CD4-positive, alpha-beta memory T cell (primary cell): Measurements from ENCODE around the gene TNFRSF1B. TPM values are rescaled to one million over a fixed set of nuclear protein-coding genes. Genes with fewer than 3 reads are reported as not detected.

Experiments
- CTCF ChIA-PET: fragments of 350-600 bp; sonication (Branson Sonifier 250); formaldehyde crosslinking; loops from one replicate; lab custom pipeline; 2021; ENCODE audit warnings: inconsistent platforms; ENCODE audit not compliant: partially characterized antibody; lab: Charles Lee
- POLR2A ChIA-PET: fragments of 350-600 bp; sonication (Branson Sonifier 250); formaldehyde crosslinking; loops from one replicate; lab custom pipeline; 2021; ENCODE audit not compliant: partially characterized antibody; lab: Charles Lee
- DNase-seq, 5 donors: peaks; one replicate each; pipeline versions ENCODE4 v3.0.0 to v3.0.0-alpha.2; 2020 to 2022; ENCODE audit warnings: mixed read lengths in 1 of 5
- H3K27ac ChIP-seq: one replicate; pipeline ENCODE4 v1.7.0; 2013; ENCODE audit warnings: low read depth, low read length
- H3K27me3 ChIP-seq: 2 replicates; pipeline ENCODE4 v1.7.0; 2013; ENCODE audit warnings: mild to moderate bottlenecking, low read length, moderate library complexity; ENCODE audit not compliant: insufficient read depth
- H3K36me3 ChIP-seq: 2 replicates; pipeline ENCODE4 v1.7.0; 2013; ENCODE audit warnings: mild to moderate bottlenecking, low read length, moderate library complexity; ENCODE audit not compliant: insufficient read depth
- H3K4me1 ChIP-seq: 2 replicates; pipeline ENCODE4 v1.7.0; 2013; ENCODE audit warnings: mild to moderate bottlenecking, low read length, moderate library complexity; ENCODE audit not compliant: insufficient read depth
- H3K4me3 ChIP-seq, 2 donors: one replicate each; pipeline ENCODE4 v1.7.0; 2013; ENCODE audit warnings: low read length in 2 of 2, mild to moderate bottlenecking in 1 of 2
- H3K9me3 ChIP-seq, 2 donors: one replicate each; pipeline ENCODE4 v1.7.0; 2013; ENCODE audit warnings: low read length in 2 of 2, control low read depth in 1 of 2; ENCODE audit not compliant: control insufficient read depth in 1 of 2
- H3K27ac Mint-ChIP-seq, 7 donors: one replicate each; pipeline ENCODE4 v1.8.0; 2020 to 2021; ENCODE audit warnings: mixed read lengths in 7 of 7, mild to moderate bottlenecking in 6 of 7, inconsistent platforms in 3 of 7, moderate library complexity in 3 of 7
- H3K27me3 Mint-ChIP-seq, 2 donors: one replicate each; pipeline ENCODE4 v1.8.0; 2020 to 2021; ENCODE audit warnings: mixed read lengths in 2 of 2
- H3K36me3 Mint-ChIP-seq, 2 donors: one replicate each; pipeline ENCODE4 v1.8.0; 2020 to 2021; ENCODE audit warnings: mixed read lengths in 2 of 2, inconsistent platforms in 1 of 2, mild to moderate bottlenecking in 1 of 2
- H3K4me1 Mint-ChIP-seq, 4 donors: one replicate each; pipeline ENCODE4 v1.8.0; 2020 to 2021; ENCODE audit warnings: mixed read lengths in 4 of 4, mild to moderate bottlenecking in 1 of 4
- H3K4me3 Mint-ChIP-seq, 8 donors: one replicate each; pipeline ENCODE4 v1.8.0; 2020 to 2021; ENCODE audit warnings: mixed read lengths in 8 of 8, mild to moderate bottlenecking in 7 of 8, moderate library complexity in 6 of 8, inconsistent platforms in 3 of 8
- H3K9me3 Mint-ChIP-seq, 8 donors: one replicate each; pipeline ENCODE4 v1.8.0; 2020 to 2021; ENCODE audit warnings: mixed read lengths in 8 of 8, mild to moderate bottlenecking in 5 of 8, inconsistent platforms in 3 of 8, moderate library complexity in 1 of 8
- intact Hi-C: fragments of 100-400 bp; cut with micrococcal nuclease; formaldehyde crosslinking; loops from one replicate; pipeline ENCODE4 v1.15.1; 2023
- polyA plus RNA-seq, 2 donors: library from polyadenylated mRNA; unstranded; fragments of 300-500 nt; fragmentation: Illumina TruSeq; gene quantifications; one replicate each; pipeline ENCODE4 v1.2.3, GENCODE V29; 2021
- total RNA-seq, 2 experiments: library from RNA; stranded (reverse); gene quantifications; one replicate each; pipeline ENCODE4 v1.2.3, GENCODE V29; 2021

Gene TNFRSF1B
- total RNA-seq (100 to 1,000 TPM; 111 TPM), polyA plus RNA-seq (100 to 1,000 TPM; 150 to 201 TPM)

DNA sequence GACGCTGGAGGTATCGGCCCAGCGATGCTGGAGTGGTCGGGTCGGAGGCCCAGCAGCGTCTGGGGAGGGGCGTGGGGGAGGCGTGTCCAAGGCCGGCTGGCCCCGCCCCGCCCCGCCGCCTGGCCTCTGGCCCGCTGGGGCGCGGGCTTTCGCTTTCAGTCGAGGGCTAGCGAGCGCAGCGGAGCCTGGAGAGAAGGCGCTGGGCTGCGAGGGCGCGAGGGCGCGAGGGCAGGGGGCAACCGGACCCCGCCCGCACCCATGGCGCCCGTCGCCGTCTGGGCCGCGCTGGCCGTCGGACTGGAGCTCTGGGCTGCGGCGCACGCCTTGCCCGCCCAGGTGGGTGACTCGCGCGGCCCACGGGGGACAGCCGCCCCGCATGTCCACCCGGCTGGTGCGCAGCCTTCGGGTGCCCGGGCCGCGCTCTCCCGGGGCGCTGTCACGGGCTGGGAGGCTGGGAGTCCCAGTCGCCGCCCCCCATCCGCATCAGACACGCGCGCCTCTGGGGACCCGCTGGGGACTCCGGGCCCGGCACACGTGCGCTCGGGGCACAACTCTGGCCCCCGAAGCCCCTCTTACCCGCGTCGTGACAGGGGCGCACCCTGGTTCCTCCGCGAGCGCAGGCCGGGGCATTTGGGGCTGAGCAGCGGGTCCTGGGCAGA is at the start of gene TNFRSF1B:
Gene TNFRSF1B, plus strand, starts transcription at position 158 of the 659 bp plus-strand sequence. Its CDS starts 101 bp downstream, at position 259.
- Mint-ChIP-seq H3K4me1 (peaks cover 43 to 81% (median 65%) of the 10 kb centered on the region in 4 donors), H3K4me3 (peak within 1 kb of the TSS; percentile 100), H3K27me3 (no peaks in the 10 kb centered on the region), H3K9me3 (no peaks in the 10 kb centered on the region), H3K36me3 (peaks cover 17 to 35% of the 10 kb centered on the region in 2 donors), H3K27ac (peak within 1 kb of the TSS; percentile 99 to 100 (median 99))
- Histone ChIP-seq H3K9me3 (no peaks in the 10 kb centered on the region), H3K27me3 (no peaks in the 10 kb centered on the region), H3K4me1 (peaks cover 85% of the 10 kb centered on the region), H3K36me3 (no peaks in the 10 kb centered on the region), H3K27ac (peak within 1 kb of the TSS; percentile 88), H3K4me3 (peak within 1 kb of the TSS; percentile 85 to 93)
- ChIA-PET POLR2A (interaction anchor here (1.2 to 50.6 kb wide), 5 partner anchors 11 to 259 kb away, joined by 4 to 1713 read pairs (median 33); no protein-coding TSS in a partner anchor), CTCF (interaction anchor here (1.0 to 3.5 kb wide), 6 partner anchors 10 to 42 kb away, joined by 3 to 25 read pairs (median 4); no protein-coding TSS in a partner anchor)
- DNase-seq: peak; percentile 57 to 75 (median 63)
- intact Hi-C loops: loop anchor here (1.0 kb wide), 2 partner anchors 11 to 17 kb away; no protein-coding TSS in a partner anchor

DNA sequence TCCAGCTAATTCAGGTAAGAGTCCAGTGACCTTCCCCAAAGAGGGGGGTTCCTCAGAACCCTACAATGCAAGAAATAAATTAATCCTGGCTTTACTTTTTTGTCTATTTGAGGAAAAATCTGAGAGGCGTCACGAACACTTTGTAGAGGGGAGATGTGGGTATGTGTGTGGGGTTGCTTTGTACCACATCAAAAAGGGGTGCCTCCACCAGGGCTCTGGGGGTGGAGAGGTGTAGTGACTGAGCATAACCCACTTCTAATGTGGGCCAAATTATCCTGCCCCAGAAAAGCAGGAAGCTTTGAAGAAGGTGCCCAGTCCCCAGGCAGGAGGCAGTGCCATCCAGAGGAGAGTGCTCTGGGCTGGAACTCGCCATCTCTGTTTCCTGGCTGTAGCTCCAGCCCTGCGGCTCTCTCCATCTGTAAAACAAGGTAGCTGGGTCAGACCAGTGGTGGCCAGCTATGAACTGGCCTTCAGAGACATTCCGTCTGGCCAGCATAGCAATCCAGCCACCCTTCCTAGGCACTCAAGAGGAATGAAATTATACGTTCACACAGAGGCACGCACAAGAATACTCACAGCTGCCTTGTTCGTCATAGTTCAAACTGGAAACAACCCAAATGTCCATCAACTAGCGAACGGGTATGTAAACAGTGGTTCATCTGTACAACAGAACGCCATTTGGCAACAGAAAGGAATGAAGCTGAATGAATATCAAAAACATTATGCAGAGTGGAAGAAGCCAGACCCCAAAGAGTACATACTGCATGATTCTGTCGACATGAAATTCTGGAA is 45.4 kb upstream of the TNFRSF1B start:
- no peaks in the 10 kb centered on the region for H3K36me3 ChIP-seq
- Mint-ChIP-seq H3K9me3 (peaks cover 0 to 2% (median 0%) of the 10 kb centered on the region in 8 donors), H3K4me1 (peaks cover 23 to 46% (median 37%) of the 10 kb centered on the region in 4 donors), H3K4me3 (peak overlapping the region in 5 of 8 donors; percentile 29 to 52 (median 34)), H3K27ac (peak overlapping the region in 5 of 7 donors; percentile 17 to 67 (median 62)), H3K36me3 (no peaks in the 10 kb centered on the region), H3K27me3 (no peaks in the 10 kb centered on the region)
- DNase-seq: peak; percentile 33 to 50 (median 47)
- ChIA-PET CTCF (interaction anchor here (0.6 to 11.9 kb wide), 8 partner anchors 12 to 538 kb away, joined by 3 to 296 read pairs (median 49); no protein-coding TSS in a partner anchor), POLR2A (interaction anchor here (1.1 to 39.9 kb wide), 4 partner anchors 12 to 213 kb away, joined by 3 to 1713 read pairs (median 14); partner anchors contain the start of gene TNFRSF1B)
- no peaks in the 10 kb centered on the region for H3K9me3 ChIP-seq
- no peaks in the 10 kb centered on the region for H3K27me3 ChIP-seq
- peaks cover 30% of the 10 kb centered on the region for H3K4me1 ChIP-seq
- H3K4me3 ChIP-seq: no peak overlapping the region
- intact Hi-C loops: no loop called here
- no peak overlapping the region for H3K27ac ChIP-seq

DNA sequence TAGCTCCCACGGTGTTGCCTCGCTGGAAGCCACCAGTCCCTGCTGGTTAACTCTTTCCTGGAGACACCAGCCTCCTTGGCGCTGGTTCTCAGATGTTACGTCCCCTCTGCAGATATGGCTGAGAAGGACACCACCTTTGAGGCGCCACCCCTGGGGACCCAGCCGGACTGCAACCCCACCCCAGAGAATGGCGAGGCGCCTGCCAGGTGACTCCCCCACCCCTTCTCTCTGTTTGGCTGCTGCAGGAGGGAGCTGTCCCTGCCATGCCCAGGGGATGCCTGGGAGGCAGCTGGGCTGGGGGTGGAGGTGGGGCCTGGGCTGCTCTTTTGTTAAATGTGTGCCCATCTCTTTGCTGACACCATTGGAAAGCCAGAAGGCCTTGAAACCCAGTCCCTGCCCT is 43.6 kb upstream of the TNFRSF1B start:
- peaks cover 28 to 60% (median 44%) of the 10 kb centered on the region in 4 donors for H3K4me1 Mint-ChIP-seq
- H3K9me3 Mint-ChIP-seq: peaks cover 0 to 2% (median 0%) of the 10 kb centered on the region in 8 donors
- H3K27ac Mint-ChIP-seq: no peak overlapping the region

DNA sequence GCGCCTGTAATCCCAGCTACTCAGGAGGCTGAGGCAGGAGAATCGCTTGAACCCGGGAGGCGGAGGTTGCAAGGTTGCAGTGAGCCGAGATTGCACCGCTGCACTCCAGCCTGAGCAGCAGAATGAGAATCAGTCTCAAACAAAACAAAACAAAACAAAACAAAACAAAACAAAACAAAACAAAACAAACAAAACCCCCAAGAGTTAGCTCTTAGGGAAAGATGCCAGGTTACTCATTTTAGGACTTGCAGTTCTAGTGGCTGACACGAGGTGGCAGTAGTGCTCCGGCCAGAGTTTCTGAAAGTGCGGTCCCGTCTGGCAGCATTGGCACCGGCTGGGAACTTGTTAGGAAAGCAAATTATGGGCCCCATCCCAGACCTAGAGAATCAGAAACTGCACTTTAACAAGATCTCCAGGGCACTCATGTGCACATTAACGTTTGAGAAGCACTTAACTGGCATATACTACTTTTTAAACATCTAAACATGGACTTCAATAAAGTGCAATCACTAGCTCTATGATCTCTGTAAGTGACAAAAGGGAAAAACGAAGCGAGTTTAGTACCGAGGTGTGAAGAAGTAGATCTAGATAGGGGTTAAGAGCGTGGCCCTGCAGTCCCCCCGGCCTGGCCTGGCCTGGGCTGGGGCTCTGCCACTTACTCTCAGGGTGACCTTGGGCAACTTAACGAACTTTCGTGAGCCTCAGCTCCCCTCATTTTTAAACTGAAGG is 41.9 kb upstream of the TNFRSF1B start:
- peaks cover 25 to 61% (median 45%) of the 10 kb centered on the region in 4 donors for H3K4me1 Mint-ChIP-seq
- Histone ChIP-seq H3K4me1 (peaks cover 46% of the 10 kb centered on the region), H3K4me3 (no peak overlapping the region), H3K36me3 (no peaks in the 10 kb centered on the region), H3K27ac (no peak overlapping the region), H3K27me3 (no peaks in the 10 kb centered on the region), H3K9me3 (no peaks in the 10 kb centered on the region)
- peak; percentile 74 to 84 (median 76) for DNase-seq
- H3K36me3 Mint-ChIP-seq: no peaks in the 10 kb centered on the region
- peaks cover 0 to 2% (median 0%) of the 10 kb centered on the region in 8 donors for H3K9me3 Mint-ChIP-seq
- H3K4me3 Mint-ChIP-seq: peak overlapping the region in 7 of 8 donors; percentile 37 to 67 (median 59)
- intact Hi-C loops: loop anchor here (1.0 kb wide), 2 partner anchors 53 to 84 kb away; no protein-coding TSS in a partner anchor
- ChIA-PET POLR2A (interaction anchor here (0.6 to 39.9 kb wide), 10 partner anchors 8 to 290 kb away, joined by 3 to 1713 read pairs (median 4); partner anchors contain the start of genes TNFRSF1B and VPS13D), CTCF (interaction anchor here (0.7 to 11.9 kb wide), 41 partner anchors 8 to 534 kb away, joined by 3 to 296 read pairs (median 6); no protein-coding TSS in a partner anchor)
- H3K27me3 Mint-ChIP-seq: no peaks in the 10 kb centered on the region
- peak overlapping the region; percentile 27 to 93 (median 84) for H3K27ac Mint-ChIP-seq

More for the DNA sequence above, 43.6 kb upstream of the TNFRSF1B start:
- CTCF ChIA-PET: interaction anchor here (0.9 to 11.9 kb wide), 11 partner anchors 9 to 118 kb away, joined by 3 to 296 read pairs (median 24); no protein-coding TSS in a partner anchor
- Histone ChIP-seq H3K27ac (no peak overlapping the region), H3K9me3 (no peaks in the 10 kb centered on the region), H3K4me1 (peaks cover 44% of the 10 kb centered on the region), H3K4me3 (no peak overlapping the region), H3K36me3 (no peaks in the 10 kb centered on the region), H3K27me3 (no peaks in the 10 kb centered on the region)
- Mint-ChIP-seq H3K27me3 (no peaks in the 10 kb centered on the region), H3K4me3 (no peak overlapping the region), H3K36me3 (no peaks in the 10 kb centered on the region)
- intact Hi-C loops: no loop called here
- DNase-seq: no peak
- POLR2A ChIA-PET: interaction anchor here (3.8 to 39.9 kb wide), 2 partner anchors 43 to 87 kb away, joined by 24 to 1713 read pairs; partner anchors contain the start of gene TNFRSF1B

DNA sequence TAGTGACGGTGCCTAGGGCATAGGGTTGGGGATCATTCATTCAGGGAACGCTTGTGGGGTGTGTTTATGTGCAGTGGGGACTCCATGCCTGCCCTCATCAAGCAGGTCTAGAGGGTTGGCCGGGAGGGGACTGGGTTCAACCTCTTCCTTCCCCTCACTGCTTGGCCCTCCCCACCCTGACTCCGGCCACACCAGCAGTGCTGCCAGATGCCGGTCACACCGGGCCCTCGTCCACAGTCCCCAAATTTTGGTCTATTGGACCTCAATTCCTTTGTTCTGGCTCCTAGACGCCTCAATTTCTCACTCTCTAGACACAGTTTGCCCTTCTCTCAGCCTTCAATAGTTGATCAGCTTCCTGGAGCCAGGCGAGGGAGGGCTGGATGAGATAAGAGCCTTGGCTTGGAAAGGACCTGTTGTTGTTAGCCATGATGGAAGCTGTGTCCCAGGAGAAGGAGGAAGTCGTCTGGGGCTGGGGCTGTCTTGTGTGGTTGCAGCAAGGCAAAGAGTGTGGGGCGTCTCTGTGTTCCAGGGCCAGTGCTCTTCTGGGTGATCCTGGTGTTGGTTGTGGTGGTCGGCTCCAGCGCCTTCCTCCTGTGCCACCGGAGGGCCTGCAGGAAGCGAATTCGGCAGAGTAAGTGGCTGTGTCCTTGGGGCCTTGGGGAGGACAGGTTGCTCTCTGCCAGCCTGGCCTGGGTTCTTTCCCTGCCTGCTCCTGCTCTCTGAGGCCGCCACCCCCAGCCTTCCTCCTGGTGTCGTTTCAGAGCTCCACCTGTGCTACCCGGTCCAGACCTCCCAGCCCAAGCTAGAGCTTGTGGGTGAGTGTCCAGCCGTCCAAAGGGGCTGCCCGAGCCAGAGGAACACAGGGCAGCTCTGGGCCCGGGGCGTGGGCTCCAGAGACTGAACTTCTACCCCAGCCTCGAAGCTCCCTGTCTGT is 41.1 kb upstream of the TNFRSF1B start:
- H3K36me3 ChIP-seq: no peaks in the 10 kb centered on the region
- H3K27ac Mint-ChIP-seq: peak overlapping the region in 6 of 7 donors; percentile 27 to 93 (median 80)
- H3K9me3 ChIP-seq: no peaks in the 10 kb centered on the region
- no peaks in the 10 kb centered on the region for H3K36me3 Mint-ChIP-seq
- peak overlapping the region in 3 of 8 donors; percentile 6 to 65 (median 43) for H3K4me3 Mint-ChIP-seq
- peaks cover 50% of the 10 kb centered on the region for H3K4me1 ChIP-seq
- POLR2A ChIA-PET: interaction anchor here (0.8 to 39.9 kb wide), 8 partner anchors 7 to 289 kb away, joined by 3 to 1713 read pairs (median 4); partner anchors contain the start of genes TNFRSF1B and VPS13D
- no peaks in the 10 kb centered on the region for H3K9me3 Mint-ChIP-seq
- H3K27me3 Mint-ChIP-seq: no peaks in the 10 kb centered on the region
- DNase-seq: no peak
- no peak overlapping the region for H3K27ac ChIP-seq
- H3K27me3 ChIP-seq: no peaks in the 10 kb centered on the region
- intact Hi-C loops: loop anchor here (1.0 kb wide), 1 partner anchor 53 kb away; no protein-coding TSS in a partner anchor
- CTCF ChIA-PET: interaction anchor here (1.1 to 11.9 kb wide), 36 partner anchors 8 to 533 kb away, joined by 3 to 296 read pairs (median 8); no protein-coding TSS in a partner anchor
- H3K4me3 ChIP-seq: no peak overlapping the region
- H3K4me1 Mint-ChIP-seq: peaks cover 27 to 59% (median 44%) of the 10 kb centered on the region in 4 donors
